WTC11 (cell line): ENCODE data around the gene IGFN1.

ENCODE experiments used
- ATF3 ChIP-seq: sonication (generic); formaldehyde crosslinking; conservative IDR thresholded peaks from 2 replicates; pipeline ENCODE4 v1.8.1; 2022; ENCODE audit warnings: mild to moderate bottlenecking, missing genetic modification reagents
- CREB1 ChIP-seq: sonication (generic); formaldehyde crosslinking; IDR thresholded peaks from 2 replicates; pipeline ENCODE4 v1.8.0; 2023; ENCODE audit warnings: mild to moderate bottlenecking, missing genetic modification reagents
- JAZF1 ChIP-seq: fragments of 250-450 bp; sonication (Bioruptor Pico); IDR thresholded peaks from 2 replicates; pipeline ENCODE4 v1.9.0; 2021; ENCODE audit warnings: moderate library complexity, mild to moderate bottlenecking, inconsistent platforms
- USF2 ChIP-seq: sonication (generic); formaldehyde crosslinking; IDR thresholded peaks from 2 replicates; pipeline ENCODE4 v1.8.1; 2023; ENCODE audit warnings: mild to moderate bottlenecking, missing genetic modification reagents, moderate library complexity
- ZNF671 ChIP-seq: fragments of 250-450 bp; sonication (Bioruptor Pico); IDR thresholded peaks from 2 replicates; pipeline ENCODE4 v1.8.0; 2021; ENCODE audit warnings: mild to moderate bottlenecking
- TF ChIP-seq, protein P1 (sequence below): fragments of 200-600 bp; IDR thresholded peaks from 2 replicates; pipeline ENCODE4 v1.8.0; 2022; ENCODE audit warnings: antibody characterized with exemption

DNA sequence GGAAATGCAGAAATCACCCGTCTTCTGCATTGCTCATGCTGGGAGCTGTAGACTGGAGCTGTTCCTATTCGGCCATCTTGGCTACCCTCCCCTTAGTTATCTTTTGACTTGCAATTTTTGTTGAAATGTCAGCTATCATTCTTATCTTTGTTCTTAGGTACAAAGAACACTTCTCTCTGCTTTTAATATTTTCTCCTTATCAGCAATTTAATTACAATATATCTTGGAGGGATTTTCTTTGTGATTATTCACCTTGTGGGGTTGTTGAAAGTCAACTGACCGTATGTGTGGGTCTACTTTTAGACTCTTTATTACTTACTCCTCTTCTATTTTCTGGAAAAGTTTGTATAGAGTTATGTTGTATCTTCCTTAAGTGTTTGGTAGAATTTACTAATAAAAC, 49.5 kb downstream of the IGFN1 start:
- TF ChIP-seq ZNF671 (CRISPR knock-in tag) (no peak), CREB1 (no peak), USF2 (no peak), ATF3 (CRISPR knock-in tag) (no peak), JAZF1 (CRISPR knock-in tag) (no peak)
- TF ChIP-seq, protein P1, sequence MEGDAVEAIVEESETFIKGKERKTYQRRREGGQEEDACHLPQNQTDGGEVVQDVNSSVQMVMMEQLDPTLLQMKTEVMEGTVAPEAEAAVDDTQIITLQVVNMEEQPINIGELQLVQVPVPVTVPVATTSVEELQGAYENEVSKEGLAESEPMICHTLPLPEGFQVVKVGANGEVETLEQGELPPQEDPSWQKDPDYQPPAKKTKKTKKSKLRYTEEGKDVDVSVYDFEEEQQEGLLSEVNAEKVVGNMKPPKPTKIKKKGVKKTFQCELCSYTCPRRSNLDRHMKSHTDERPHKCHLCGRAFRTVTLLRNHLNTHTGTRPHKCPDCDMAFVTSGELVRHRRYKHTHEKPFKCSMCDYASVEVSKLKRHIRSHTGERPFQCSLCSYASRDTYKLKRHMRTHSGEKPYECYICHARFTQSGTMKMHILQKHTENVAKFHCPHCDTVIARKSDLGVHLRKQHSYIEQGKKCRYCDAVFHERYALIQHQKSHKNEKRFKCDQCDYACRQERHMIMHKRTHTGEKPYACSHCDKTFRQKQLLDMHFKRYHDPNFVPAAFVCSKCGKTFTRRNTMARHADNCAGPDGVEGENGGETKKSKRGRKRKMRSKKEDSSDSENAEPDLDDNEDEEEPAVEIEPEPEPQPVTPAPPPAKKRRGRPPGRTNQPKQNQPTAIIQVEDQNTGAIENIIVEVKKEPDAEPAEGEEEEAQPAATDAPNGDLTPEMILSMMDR, result no peak
